Stimulated activated CD4-positive, alpha-beta T cell treated with anti-CD3 and anti-CD28 coated beads, Interleukin-1b, Interleukin-23, amount 100 ng/mL, for 48 hours (primary cell): Measurements from ENCODE around the gene UROC1.

ENCODE experiments used
- DNase-seq: peaks from one replicate; pipeline ENCODE4 v3.0.0-alpha.2; 2020

UROC1 gene

GRCh38 chr3:126493739-126494138, 23.8 kb downstream of the UROC1 start:
- no peak for DNase-seq

GRCh38 chr3:126493051-126493450, 24.5 kb downstream of the UROC1 start:
- DNase-seq = no peak

- DNase-seq = no peak
These were observed 26.2 kb downstream of the UROC1 start for GRCh38 chr3:126491221-126492013.

- DNase-seq = no peak
These were observed 27.0 kb downstream of the UROC1 start for GRCh38 chr3:126490619-126491018.

GRCh38 chr3:126488886-126489569, 28.5 kb downstream of the UROC1 start:
- DNase-seq = no peak

GRCh38 chr3:126488185-126488584, 29.4 kb downstream of the UROC1 start:
- DNase-seq = no peak

- no peak for DNase-seq
These were observed 30.3 kb downstream of the UROC1 start for GRCh38 chr3:126487151-126487771.

GRCh38 chr3:126486360-126486847, 31.2 kb downstream of the UROC1 start:
- no peak for DNase-seq

GRCh38 chr3:126485956-126486355, 31.6 kb downstream of the UROC1 start:
- DNase-seq = no peak

GRCh38 chr3:126485176-126485897, 32.2 kb downstream of the UROC1 start:
- no peak for DNase-seq

GRCh38 chr3:126484662-126485061, 32.9 kb downstream of the UROC1 start:
- no peak for DNase-seq

GRCh38 chr3:126484148-126484547, 33.4 kb downstream of the UROC1 start:
- no peak for DNase-seq

- DNase-seq = no peak
These were observed 34.2 kb downstream of the UROC1 start for GRCh38 chr3:126483321-126483761.

- no peak for DNase-seq
These were observed 34.9 kb downstream of the UROC1 start for GRCh38 chr3:126482503-126483255.

- no peak for DNase-seq
These were observed 35.6 kb downstream of the UROC1 start for GRCh38 chr3:126481808-126482502.

GRCh38 chr3:126480861-126481260, 36.7 kb downstream of the UROC1 start:
- no peak for DNase-seq

- no peak for DNase-seq
These were observed 37.4 kb downstream of the UROC1 start for GRCh38 chr3:126480206-126480605.

GRCh38 chr3:126479642-126480041, 37.9 kb downstream of the UROC1 start:
- no peak for DNase-seq

GRCh38 chr3:126478581-126479310, 38.8 kb downstream of the UROC1 start:
- no peak for DNase-seq

- DNase-seq = no peak
These were observed 40.6 kb downstream of the UROC1 start for GRCh38 chr3:126477061-126477380.
